ENCODE results near the gene MPRIP.

- no peak for TF ChIP-seq CTCF (IDR thresholded peaks at IDR 0.05)
- no peak for TF ChIP-seq POLR2A (IDR thresholded peaks at IDR 0.05)
Measured at GRCh38 chr17:17186551-17187505, 144.6 kb downstream of the MPRIP start.
